MM.1S (cell line): ENCODE data around the gene SDHAF4.

Experiments
- EZH2 ChIP-seq: fragments of 300-600 bp; sonication (generic); optimal IDR thresholded peaks from 2 replicates; pipeline ENCODE3; 2017; ENCODE audit warnings: low read depth, mild to moderate bottlenecking, antibody characterized with exemption, low read length, mixed read lengths
- EZH2phosphoT487 ChIP-seq: fragments of 300-600 bp; sonication (generic); IDR thresholded peaks from 2 replicates; pipeline ENCODE4 v1.6.1; 2018; ENCODE audit warnings: antibody characterized with exemption, low read length
- TF ChIP-seq, protein P1 (sequence below): fragments of 300-600 bp; sonication (generic); IDR thresholded peaks from 2 replicates; pipeline ENCODE4 v1.5.1; 2016; ENCODE audit warnings: antibody characterized with exemption, low read length, mixed read lengths

DNA sequence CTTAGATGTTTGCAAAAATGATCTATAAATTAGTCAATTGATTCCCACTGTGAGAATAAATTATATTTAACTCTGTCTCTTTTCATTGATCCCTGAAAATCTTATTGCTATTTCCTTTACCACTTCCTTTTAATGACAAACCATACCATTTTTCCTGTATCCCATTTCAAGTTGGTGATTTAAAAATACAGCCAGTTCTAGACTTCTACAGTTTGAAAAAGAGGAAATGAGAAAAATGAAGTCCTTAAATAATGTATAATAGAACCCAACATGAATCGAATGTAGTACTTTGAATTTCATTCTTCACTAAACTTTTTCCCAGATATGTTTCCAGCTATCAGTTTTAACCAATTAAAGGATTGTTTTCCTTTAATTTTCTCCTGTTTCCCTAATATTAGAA is 29.5 kb upstream of the SDHAF4 start:
- TF ChIP-seq, protein P1, sequence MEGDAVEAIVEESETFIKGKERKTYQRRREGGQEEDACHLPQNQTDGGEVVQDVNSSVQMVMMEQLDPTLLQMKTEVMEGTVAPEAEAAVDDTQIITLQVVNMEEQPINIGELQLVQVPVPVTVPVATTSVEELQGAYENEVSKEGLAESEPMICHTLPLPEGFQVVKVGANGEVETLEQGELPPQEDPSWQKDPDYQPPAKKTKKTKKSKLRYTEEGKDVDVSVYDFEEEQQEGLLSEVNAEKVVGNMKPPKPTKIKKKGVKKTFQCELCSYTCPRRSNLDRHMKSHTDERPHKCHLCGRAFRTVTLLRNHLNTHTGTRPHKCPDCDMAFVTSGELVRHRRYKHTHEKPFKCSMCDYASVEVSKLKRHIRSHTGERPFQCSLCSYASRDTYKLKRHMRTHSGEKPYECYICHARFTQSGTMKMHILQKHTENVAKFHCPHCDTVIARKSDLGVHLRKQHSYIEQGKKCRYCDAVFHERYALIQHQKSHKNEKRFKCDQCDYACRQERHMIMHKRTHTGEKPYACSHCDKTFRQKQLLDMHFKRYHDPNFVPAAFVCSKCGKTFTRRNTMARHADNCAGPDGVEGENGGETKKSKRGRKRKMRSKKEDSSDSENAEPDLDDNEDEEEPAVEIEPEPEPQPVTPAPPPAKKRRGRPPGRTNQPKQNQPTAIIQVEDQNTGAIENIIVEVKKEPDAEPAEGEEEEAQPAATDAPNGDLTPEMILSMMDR: no peak
- TF ChIP-seq EZH2: no peak
- no peak for TF ChIP-seq EZH2phosphoT487
